Measurements from ENCODE around the gene RBMS3. TPM values are rescaled to one million over a fixed set of nuclear protein-coding genes. Genes with fewer than 3 reads are reported as not detected.

Gene RBMS3
- total RNA-seq, 2 donors from 2014 or later: 2.8 to 9.6 TPM

- no peak overlapping the region for H3K27ac ChIP-seq
- H3K4me3 ChIP-seq: no peak overlapping the region
- H3K4me1 ChIP-seq: peaks cover 4% of the 10 kb centered on the region
- no peak for DNase-seq
- no peaks in the 10 kb centered on the region for H3K27me3 ChIP-seq
- H3K36me3 ChIP-seq: no peaks in the 10 kb centered on the region
- H3K9ac ChIP-seq (ENCODE audit: low read depth in 2 of 2, low read length in 2 of 2): no peak overlapping the region
- no peak for TF ChIP-seq CTCF (IDR thresholded peaks at IDR 0.05)
- intact Hi-C loops (cut with DNase I): no loop called here
- H3K9me3 ChIP-seq: no peaks in the 10 kb centered on the region
Measured at GRCh38 chr3:29646043-29646442, 365.2 kb downstream of the RBMS3 start.

- TF ChIP-seq CTCF (IDR thresholded peaks at IDR 0.05): no peak
Measured at GRCh38 chr3:29649815-29650547, 369.1 kb downstream of the RBMS3 start.

GRCh38 chr3:29653680-29654079, 372.8 kb downstream of the RBMS3 start:
- Histone ChIP-seq H3K4me3 (no peak overlapping the region), H3K9ac (ENCODE audit: low read depth in 2 of 2, low read length in 2 of 2) (no peak overlapping the region), H3K9me3 (no peaks in the 10 kb centered on the region), H3K27me3 (no peaks in the 10 kb centered on the region), H3K27ac (no peak overlapping the region), H3K36me3 (no peaks in the 10 kb centered on the region), H3K4me1 (no peaks in the 10 kb centered on the region)
- no peak for TF ChIP-seq CTCF (IDR thresholded peaks at IDR 0.05)
- DNase-seq: no peak
- intact Hi-C loops (cut with DNase I): no loop called here

More at GRCh38 chr3:29649815-29650547, 369.1 kb downstream of the RBMS3 start:
- H3K36me3 ChIP-seq: no peaks in the 10 kb centered on the region
- H3K9me3 ChIP-seq: no peaks in the 10 kb centered on the region
- no peak overlapping the region for H3K9ac ChIP-seq (ENCODE audit: low read depth in 2 of 2, low read length in 2 of 2)
- no peak overlapping the region for H3K27ac ChIP-seq
- no peaks in the 10 kb centered on the region for H3K27me3 ChIP-seq
- H3K4me1 ChIP-seq: no peaks in the 10 kb centered on the region
- no peak overlapping the region for H3K4me3 ChIP-seq
- DNase-seq: no peak
- intact Hi-C loops (cut with DNase I): no loop called here

- no peaks in the 10 kb centered on the region for H3K9me3 ChIP-seq
- no peak overlapping the region for H3K27ac ChIP-seq
- no peak overlapping the region for H3K9ac ChIP-seq (ENCODE audit: low read depth in 2 of 2, low read length in 2 of 2)
- intact Hi-C loops (cut with DNase I): no loop called here
- TF ChIP-seq CTCF (IDR thresholded peaks at IDR 0.05): no peak
- H3K27me3 ChIP-seq: no peaks in the 10 kb centered on the region
- H3K4me1 ChIP-seq: no peaks in the 10 kb centered on the region
- no peak for DNase-seq
- H3K36me3 ChIP-seq: no peaks in the 10 kb centered on the region
- H3K4me3 ChIP-seq: no peak overlapping the region
Measured at GRCh38 chr3:29655015-29655747, 374.3 kb downstream of the RBMS3 start.

- H3K36me3 ChIP-seq: no peaks in the 10 kb centered on the region
- no peaks in the 10 kb centered on the region for H3K9me3 ChIP-seq
- H3K9ac ChIP-seq (ENCODE audit: low read depth in 2 of 2, low read length in 2 of 2): no peak overlapping the region
- H3K4me3 ChIP-seq: no peak overlapping the region
- H3K4me1 ChIP-seq: no peaks in the 10 kb centered on the region
- intact Hi-C loops (cut with DNase I): no loop called here
- H3K27ac ChIP-seq: no peak overlapping the region
- no peak for DNase-seq
- H3K27me3 ChIP-seq: no peaks in the 10 kb centered on the region
- TF ChIP-seq CTCF (IDR thresholded peaks at IDR 0.05): no peak
Measured at GRCh38 chr3:29665688-29666087, 384.8 kb downstream of the RBMS3 start.

Measured in colonic mucosa (tissue), 4 donors.